HG03039 (cell line): ENCODE measurements around the gene NUP133.
"Not testable (repeated sequence)": the region's sequence is repeated elsewhere in the genome, so short reads cannot be mapped to it uniquely, and the experiment has no call there.

Source experiments
- ATAC-seq: cut with Tn5 transposase; IDR thresholded peaks from one replicate; pipeline ENCODE4 v1.9.1; 2021; ENCODE audit warnings: mild to moderate bottlenecking, moderate library complexity; ENCODE audit not compliant: unreplicated experiment

The NUP133 gene

GRCh38 chr1:229420224-229420623, 87.9 kb downstream of the NUP133 start:
- no peak for ATAC-seq

DNA sequence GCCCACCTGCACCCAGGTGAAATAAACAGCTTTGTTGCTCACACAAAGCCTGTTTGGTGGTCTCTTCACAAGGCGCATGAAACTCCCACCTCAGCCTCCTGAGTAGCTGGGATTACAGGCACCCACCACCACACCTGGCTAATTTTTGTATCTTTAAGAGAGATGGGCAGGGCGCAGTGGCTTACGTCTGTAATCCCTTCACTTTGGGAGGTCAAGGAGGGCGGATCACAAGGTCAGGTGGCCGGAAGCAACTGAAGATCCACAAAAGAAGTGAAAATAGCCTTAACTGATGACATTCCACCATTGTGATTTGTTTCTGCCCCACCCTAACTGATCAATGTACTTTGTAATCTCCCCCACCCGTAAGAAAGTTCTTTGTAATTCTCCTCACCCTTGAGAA, 89.6 kb downstream of the NUP133 start:
- ATAC-seq = not testable (repeated sequence)

DNA sequence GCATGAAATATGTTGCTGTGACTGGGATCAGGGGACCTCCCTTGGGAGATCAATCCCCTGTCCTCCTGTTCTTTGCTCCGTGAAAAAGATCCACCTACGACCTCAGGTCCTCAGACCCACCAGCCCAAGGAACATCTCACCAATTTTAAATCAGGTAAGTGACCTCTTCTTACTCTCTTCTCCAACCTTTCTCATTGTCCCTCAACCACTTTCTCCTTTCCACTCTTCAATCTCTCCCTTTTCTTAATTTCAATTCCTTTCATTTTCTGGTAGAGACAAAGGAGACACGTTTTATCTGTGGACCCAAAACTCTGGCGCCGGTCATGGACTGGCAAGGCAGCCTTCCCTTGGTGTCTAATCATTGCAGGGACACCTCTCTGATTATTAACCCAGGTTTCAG, 95.3 kb downstream of the NUP133 start:
- not testable (repeated sequence) for ATAC-seq

- no peak for ATAC-seq
Observed at GRCh38 chr1:229412056-229412455, 96.1 kb downstream of the NUP133 start.

DNA sequence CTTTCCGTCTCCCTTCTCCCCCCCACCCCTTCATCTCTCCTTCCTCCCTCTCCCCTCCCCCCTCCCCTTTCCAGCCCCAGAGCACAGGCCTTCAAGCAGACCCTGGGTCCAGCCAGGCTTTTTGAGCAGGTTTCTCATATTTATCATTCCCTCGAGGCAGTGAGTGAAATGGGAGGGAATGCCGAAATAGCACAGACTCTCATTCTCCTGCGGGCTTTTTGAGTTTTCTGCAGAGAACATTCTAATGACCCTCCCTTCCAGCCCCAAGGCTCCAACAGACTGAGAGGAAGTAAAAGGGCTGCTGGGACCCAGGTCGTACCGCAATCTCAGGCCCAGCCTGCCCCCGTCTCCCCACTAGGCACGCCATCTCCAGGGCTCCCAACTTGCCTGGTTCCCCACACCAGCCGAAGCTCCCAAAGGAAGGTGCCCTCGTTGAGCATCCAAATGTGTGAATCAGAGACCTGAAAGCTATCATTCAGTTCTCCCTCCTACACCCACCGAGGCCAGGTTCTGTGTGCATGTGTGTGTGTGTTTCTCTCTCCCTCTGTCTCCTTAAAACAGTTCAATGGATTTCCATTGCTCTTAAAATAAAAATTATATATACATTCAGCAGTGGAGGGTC, 96.6 kb downstream of the NUP133 start:
- ATAC-seq = no peak

GRCh38 chr1:229410692-229411433, 97.3 kb downstream of the NUP133 start:
- no peak for ATAC-seq

DNA sequence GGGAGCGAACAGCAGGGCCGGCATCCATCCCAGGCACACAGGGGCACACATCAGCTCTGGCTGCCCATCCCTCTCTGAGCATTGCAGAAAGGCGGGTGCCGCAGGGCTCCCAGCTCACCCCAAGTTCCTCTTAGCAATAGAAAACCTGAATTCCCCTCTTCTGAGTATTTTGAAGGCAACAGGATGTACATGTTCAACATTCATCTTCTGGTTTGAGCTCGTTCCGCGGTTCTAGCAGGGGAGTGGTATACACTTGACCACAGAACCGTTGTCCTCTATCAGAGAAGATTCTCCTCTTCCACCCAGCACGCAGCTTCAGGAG, 97.8 kb downstream of the NUP133 start:
- ATAC-seq = no peak

DNA sequence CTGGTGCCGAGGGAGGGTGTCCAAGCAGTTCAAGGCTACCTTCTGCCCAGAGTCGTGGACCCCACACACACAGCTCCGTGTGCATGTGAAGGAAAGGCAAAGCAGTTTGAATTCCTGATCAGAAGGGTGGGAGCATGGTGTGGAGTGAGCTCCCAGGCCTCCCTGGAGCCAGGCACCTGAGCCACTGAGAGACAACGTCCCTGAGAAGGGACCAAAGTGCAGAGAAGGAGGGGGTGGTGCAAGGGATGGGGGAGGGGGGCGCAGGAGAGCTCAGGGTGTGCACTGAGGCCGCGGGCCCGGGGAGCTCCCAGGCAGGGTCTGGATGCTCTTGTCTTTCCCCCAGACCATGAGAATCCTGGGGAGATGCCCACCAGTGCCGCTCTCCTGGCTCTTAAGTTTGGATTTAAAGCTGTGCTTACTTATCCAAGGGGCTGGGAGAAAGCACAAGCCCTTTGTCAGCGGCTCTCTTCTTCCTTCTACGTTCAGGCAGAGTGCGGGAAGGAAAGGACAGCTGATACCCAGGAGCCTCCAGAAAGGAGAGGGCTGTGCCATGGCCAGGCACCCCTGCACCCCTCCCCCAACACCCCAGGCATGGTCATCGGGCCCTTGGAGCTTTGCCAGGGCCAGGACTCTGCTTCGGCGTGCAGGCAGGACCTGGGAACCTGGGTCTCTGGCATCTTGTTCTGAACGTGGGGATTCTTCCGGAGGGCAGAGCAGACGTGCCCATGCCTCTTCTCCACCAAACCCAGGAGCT, 98.3 kb downstream of the NUP133 start:
- ATAC-seq = no peak

- no peak for ATAC-seq
Observed at GRCh38 chr1:229408458-229409037, 99.6 kb downstream of the NUP133 start.

GRCh38 chr1:229407206-229408026, 100.7 kb downstream of the NUP133 start:
- ATAC-seq = no peak

DNA sequence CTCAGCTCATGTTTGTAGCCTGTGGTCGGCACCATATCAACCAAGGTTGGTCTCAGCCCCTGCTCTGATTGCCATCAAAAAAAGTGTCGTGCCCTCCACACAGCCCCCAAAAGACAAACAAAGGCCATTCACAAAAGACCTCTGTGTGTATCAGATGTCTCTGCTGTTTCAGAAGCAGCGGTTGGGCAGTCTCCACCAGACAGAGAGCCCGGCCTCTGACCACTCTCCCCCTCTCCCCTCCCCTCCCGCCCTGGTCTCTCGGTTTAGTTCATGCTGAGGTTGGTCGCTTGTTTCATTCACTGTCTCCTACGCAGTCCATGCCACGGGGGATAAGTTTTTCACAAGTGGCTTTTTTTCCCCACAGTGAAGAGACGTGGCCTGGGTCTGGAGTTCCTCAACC, 101.3 kb downstream of the NUP133 start:
- ATAC-seq = no peak

- ATAC-seq = no peak
Observed at GRCh38 chr1:229403573-229403972, 104.6 kb downstream of the NUP133 start.

DNA sequence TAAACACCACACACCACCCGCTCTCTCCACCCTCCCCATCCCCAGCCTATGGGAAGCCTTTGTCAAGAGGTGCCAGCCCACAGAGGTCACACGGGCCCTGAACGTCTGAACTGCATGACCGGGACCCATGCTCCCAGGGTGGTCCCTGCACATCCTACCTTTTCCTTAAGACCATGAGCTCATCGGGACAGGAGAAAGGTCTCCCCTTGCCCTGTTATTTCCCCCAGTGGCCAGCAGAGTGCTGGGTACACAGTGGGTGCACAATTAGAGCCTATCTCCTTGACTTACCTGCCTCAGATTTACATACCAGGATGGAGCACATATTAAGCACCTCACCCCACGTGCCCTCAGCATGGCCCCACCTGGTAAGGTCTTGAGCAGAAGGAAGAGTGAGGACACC, 105.1 kb downstream of the NUP133 start:
- no peak for ATAC-seq

GRCh38 chr1:229402329-229402728, 105.8 kb downstream of the NUP133 start:
- ATAC-seq = not testable (repeated sequence)

GRCh38 chr1:229397762-229398161, 110.4 kb downstream of the NUP133 start:
- no peak for ATAC-seq

DNA sequence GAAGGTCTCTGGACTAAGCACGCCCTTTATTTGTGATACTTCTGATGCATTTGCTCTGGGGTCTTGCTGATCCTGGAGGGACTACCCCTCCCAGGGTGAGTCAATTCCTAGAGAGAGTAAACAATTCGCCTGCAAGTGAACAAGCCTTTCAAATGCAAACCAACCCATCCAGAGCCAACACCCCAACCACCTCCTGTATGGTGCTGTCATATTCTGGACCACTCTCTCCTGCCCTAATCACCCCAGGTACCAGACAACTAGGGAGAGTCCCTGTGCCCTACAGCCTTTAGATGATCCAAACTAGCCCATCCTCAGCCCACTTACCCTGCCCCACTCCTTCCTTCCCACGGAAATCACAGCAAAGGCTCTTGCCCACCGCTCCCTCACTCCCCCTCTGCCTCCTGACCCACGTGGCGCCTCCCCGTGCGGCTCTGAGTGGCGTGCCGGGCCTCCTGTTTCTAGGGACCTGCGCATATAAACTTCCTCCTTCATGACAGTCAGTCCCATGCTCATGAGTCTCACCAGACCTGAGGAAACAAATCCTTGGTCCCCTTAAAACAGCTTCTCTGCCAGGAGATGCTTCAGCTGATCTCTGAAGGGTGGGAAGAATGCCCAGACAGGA, 111.4 kb downstream of the NUP133 start:
- ATAC-seq = no peak

DNA sequence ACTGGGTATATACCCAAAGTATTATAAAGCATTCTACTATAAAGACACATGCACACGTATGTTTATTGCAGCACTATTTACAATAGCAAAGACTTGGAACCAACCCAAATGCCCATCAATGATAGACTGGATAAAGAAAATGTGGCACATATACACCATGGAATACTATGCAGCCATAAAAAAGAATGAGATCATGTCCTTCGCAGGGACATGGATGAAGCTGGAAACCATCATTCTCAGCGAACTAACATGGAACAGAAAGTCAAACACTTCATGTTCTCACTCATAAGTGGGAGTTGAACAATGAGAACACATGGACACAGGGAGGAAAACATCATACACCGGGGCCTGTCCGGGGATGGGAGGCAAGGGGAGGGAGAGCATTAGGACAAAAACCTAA, 113.6 kb downstream of the NUP133 start:
- not testable (repeated sequence) for ATAC-seq

DNA sequence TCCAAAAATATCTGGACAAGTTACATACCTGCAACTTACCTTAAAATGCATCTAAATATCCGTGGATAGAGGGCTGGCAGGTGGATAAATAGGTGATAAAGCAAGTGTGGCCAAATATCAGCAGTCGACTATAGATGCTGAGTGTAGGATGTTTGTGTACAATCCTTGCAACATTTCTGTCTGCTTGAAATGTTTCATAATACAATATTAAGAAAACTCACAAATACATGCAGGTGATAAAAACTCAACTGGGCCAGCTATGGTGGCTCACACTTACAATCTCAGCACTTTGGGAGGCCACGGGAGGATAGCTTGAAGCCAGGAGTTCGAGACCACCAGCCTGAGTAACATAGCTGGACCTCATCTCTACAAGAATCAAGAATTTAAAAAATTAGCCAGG, 115.2 kb downstream of the NUP133 start:
- ATAC-seq = no peak
